WTC11 (cell line): ENCODE measurements around the gene RGS18. TPM values are rescaled to one million over a fixed set of nuclear protein-coding genes. Genes with fewer than 3 reads are reported as not detected.

Source experiments
- total RNA-seq: library from RNA; stranded (reverse); gene quantifications from 3 replicates; pipeline ENCODE4 v1.2.3, GENCODE V29; 2021

RGS18 gene
- total RNA-seq, 1 experiment from 2014 or later = not detected

Other genes with a start within 250 kb of the RGS18 start
- gene RGS21, start 158.5 kb downstream of the RGS18 start, total RNA-seq = not detected in 3 replicates